T-helper 9 cell (primary cell): ENCODE measurements around the gene HDAC7.
A peak's percentile ranks its signal among the peaks of the same experiment; 100 is the strongest.

ENCODE experiments used
- DNase-seq: peaks from one replicate; pipeline ENCODE4 v3.0.0-alpha.2; 2020

HDAC7 gene

GRCh38 chr12:47743311-47743860, 76.3 kb downstream of the HDAC7 start:
- no peak for DNase-seq

GRCh38 chr12:47742253-47742825, 77.4 kb downstream of the HDAC7 start:
- DNase-seq, result peak; percentile 77

- peak; percentile 65 for DNase-seq
These were observed 78.4 kb downstream of the HDAC7 start for GRCh38 chr12:47741340-47741703.

- DNase-seq, result no peak
These were observed 78.9 kb downstream of the HDAC7 start for GRCh38 chr12:47740606-47741339.

- no peak for DNase-seq
These were observed 79.7 kb downstream of the HDAC7 start for GRCh38 chr12:47739979-47740378.

- DNase-seq, result no peak
These were observed 80.4 kb downstream of the HDAC7 start for GRCh38 chr12:47739297-47739696.

- DNase-seq, result no peak
These were observed 81.6 kb downstream of the HDAC7 start for GRCh38 chr12:47737936-47738594.

GRCh38 chr12:47736877-47737676, 82.6 kb downstream of the HDAC7 start:
- DNase-seq, result no peak

GRCh38 chr12:47736216-47736615, 83.5 kb downstream of the HDAC7 start:
- DNase-seq, result no peak

GRCh38 chr12:47735649-47736048, 84.1 kb downstream of the HDAC7 start:
- DNase-seq, result no peak

GRCh38 chr12:47734725-47735480, 84.8 kb downstream of the HDAC7 start:
- DNase-seq, result no peak

- DNase-seq, result no peak
These were observed 86.6 kb downstream of the HDAC7 start for GRCh38 chr12:47733142-47733541.
